ENCODE results near the gene ACCSL. TPM values are rescaled to one million over a fixed set of nuclear protein-coding genes. Genes with fewer than 3 reads are reported as not detected.

Gene ACCSL
- polyA plus RNA-seq, 1 donor (not counting 4 experiments of a cell fraction or from before 2014, with no cell fraction given) = not detected

- Histone ChIP-seq H3K9me3 (ENCODE audit: control insufficient read depth, low read depth, low read length) (no peaks in the 10 kb centered on the region), H3K4me2 (ENCODE audit: control insufficient read depth, extremely low read depth, insufficient read depth, low read depth, low read length) (no peak overlapping the region), H3K79me2 (ENCODE audit: control insufficient read depth, insufficient read depth, low read length) (no peaks in the 10 kb centered on the region), H3K27ac (ENCODE audit: control insufficient read depth, insufficient read depth, low read length) (no peak overlapping the region), H3K27me3 (ENCODE audit: control insufficient read depth, extremely low read depth, insufficient read depth, low read length) (peaks cover 3% of the 10 kb centered on the region), H3K9ac (ENCODE audit: control insufficient read depth, extremely low read depth, insufficient read depth, low read length) (no peak overlapping the region), H3K4me1 (ENCODE audit: control insufficient read depth, extremely low read depth, insufficient read depth, low read length) (no peaks in the 10 kb centered on the region), H3K36me3 (ENCODE audit: control insufficient read depth in 2 of 2, extremely low read depth in 1 of 2, insufficient read depth in 2 of 2, low read length in 2 of 2) (no peaks in the 10 kb centered on the region), H2AFZ (ENCODE audit: control insufficient read depth, low read length) (no peak overlapping the region), H3K4me3 (ENCODE audit: control insufficient read depth in 2 of 3, extremely low read depth in 1 of 3, insufficient read depth in 2 of 3, low read depth in 1 of 3, low read length in 3 of 3) (no peak overlapping the region), H3K9me1 (ENCODE audit: control insufficient read depth, extremely low read depth, insufficient read depth, low read length) (no peaks in the 10 kb centered on the region), H4K20me1 (ENCODE audit: control insufficient read depth, extremely low read depth, insufficient read depth, low read length) (no peaks in the 10 kb centered on the region)
- TF ChIP-seq EZH2 (IDR thresholded peaks at IDR 0.05; ENCODE audit: low read length) (no peak), CTCF (optimal IDR thresholded peaks at IDR 0.05 in 1 of 3, IDR thresholded peaks at IDR 0.05 in 1 of 3, conservative IDR thresholded peaks at IDR 0.05 in 1 of 3; ENCODE audit: extremely low read depth in 1 of 3, insufficient read depth in 2 of 3, low read length in 3 of 3) (no peak)
- dilution Hi-C loops (cut with MboI; ENCODE audit: extremely low pct_ligation_motif_present, low sequenced_read_pairs) = no loop called here
- FAIRE-seq (no peak), DNase-seq (ENCODE audit: low read depth, low spot score) (no peak)
Observed at GRCh38 chr11:44018127-44018521, 29.7 kb upstream of the ACCSL start.

- TF ChIP-seq EZH2 (IDR thresholded peaks at IDR 0.05; ENCODE audit: low read length) = no peak
- TF ChIP-seq CTCF (optimal IDR thresholded peaks at IDR 0.05 in 1 of 3, IDR thresholded peaks at IDR 0.05 in 1 of 3, conservative IDR thresholded peaks at IDR 0.05 in 1 of 3; ENCODE audit: extremely low read depth in 1 of 3, insufficient read depth in 2 of 3, low read length in 3 of 3) = no peak
- Histone ChIP-seq H3K9me1 (ENCODE audit: control insufficient read depth, extremely low read depth, insufficient read depth, low read length) (no peaks in the 10 kb centered on the region), H3K4me1 (ENCODE audit: control insufficient read depth, extremely low read depth, insufficient read depth, low read length) (no peaks in the 10 kb centered on the region), H4K20me1 (ENCODE audit: control insufficient read depth, extremely low read depth, insufficient read depth, low read length) (no peaks in the 10 kb centered on the region), H3K9ac (ENCODE audit: control insufficient read depth, extremely low read depth, insufficient read depth, low read length) (no peak overlapping the region), H3K36me3 (ENCODE audit: control insufficient read depth in 2 of 2, extremely low read depth in 1 of 2, insufficient read depth in 2 of 2, low read length in 2 of 2) (no peaks in the 10 kb centered on the region), H2AFZ (ENCODE audit: control insufficient read depth, low read length) (no peak overlapping the region), H3K79me2 (ENCODE audit: control insufficient read depth, insufficient read depth, low read length) (no peaks in the 10 kb centered on the region), H3K27ac (ENCODE audit: control insufficient read depth, insufficient read depth, low read length) (no peak overlapping the region), H3K9me3 (ENCODE audit: control insufficient read depth, low read depth, low read length) (no peaks in the 10 kb centered on the region), H3K4me3 (ENCODE audit: control insufficient read depth in 2 of 3, extremely low read depth in 1 of 3, insufficient read depth in 2 of 3, low read depth in 1 of 3, low read length in 3 of 3) (no peak overlapping the region), H3K27me3 (ENCODE audit: control insufficient read depth, extremely low read depth, insufficient read depth, low read length) (peaks cover 3% of the 10 kb centered on the region), H3K4me2 (ENCODE audit: control insufficient read depth, extremely low read depth, insufficient read depth, low read depth, low read length) (no peak overlapping the region)
- FAIRE-seq (no peak), DNase-seq (ENCODE audit: low read depth, low spot score) (no peak)
- dilution Hi-C loops (cut with MboI; ENCODE audit: extremely low pct_ligation_motif_present, low sequenced_read_pairs) = no loop called here
Observed at GRCh38 chr11:44018829-44019228, 29.0 kb upstream of the ACCSL start.
